Sigmoid colon (tissue), 7 donors: ENCODE results near the gene C3orf22. TPM values are rescaled to one million over a fixed set of nuclear protein-coding genes. Genes with fewer than 3 reads are reported as not detected.

Source experiments
- DNase-seq: peaks from one replicate; pipeline ENCODE4 v3.0.0-alpha.2; 2019
- H3K27ac ChIP-seq, 4 donors: fragments of 200-600 bp; sonication (generic); one replicate each; pipeline ENCODE4 v1.5.1; 2016 to 2019; ENCODE audit warnings: mild to moderate bottlenecking in 1 of 4
- H3K27me3 ChIP-seq, 3 donors: fragments of 200-600 bp; sonication (generic); one replicate each; pipeline ENCODE4 v1.5.1; 2019; ENCODE audit warnings: mild to moderate bottlenecking in 1 of 3
- H3K36me3 ChIP-seq, 4 donors: fragments of 200-600 bp; sonication (generic); one replicate each; pipeline ENCODE4 v1.5.1; 2016 to 2019
- H3K4me1 ChIP-seq, 4 donors: fragments of 200-600 bp; sonication (generic); one replicate each; pipeline ENCODE4 v1.5.1; 2017 to 2019
- H3K4me3 ChIP-seq, 4 donors: fragments of 200-600 bp; sonication (generic); one replicate each; pipeline ENCODE4 v1.5.1; 2017 to 2019; ENCODE audit warnings: mild to moderate bottlenecking in 2 of 4, moderate library complexity in 1 of 4
- H3K9me3 ChIP-seq, 4 donors: fragments of 200-600 bp in 3 of 4; sonication (generic) in 3 of 4; one replicate each; pipeline versions ENCODE4 v1.5.1 to v1.6.1; 2013 to 2019
- EP300 ChIP-seq, 4 donors: sonication (generic); formaldehyde crosslinking; IDR thresholded peaks; one replicate each; pipeline ENCODE4 v1.6.1; 2017; ENCODE audit warnings: antibody characterized with exemption in 4 of 4
- POLR2A ChIP-seq, 2 donors: fragments of 450-650 bp; IDR thresholded peaks; one replicate each; pipeline ENCODE4 v1.6.1; 2016; ENCODE audit warnings: antibody characterized with exemption in 2 of 2, mild to moderate bottlenecking in 2 of 2, moderate library complexity in 2 of 2
- POLR2AphosphoS5 ChIP-seq, 4 donors: sonication (generic); formaldehyde crosslinking; IDR thresholded peaks; one replicate each; pipeline ENCODE4 v1.6.1; 2017; ENCODE audit warnings: antibody characterized with exemption in 4 of 4
- WGBS, 2 donors: extraction: QIAGEN DNeasy Blood & Tissue Kit; methylation state at CpG; one replicate each; pipeline ENCODE4 v1.1.7; 2013; 5-methylcytosine and 5-hydroxymethylcytosine counted together
- intact Hi-C: fragments of 100-400 bp; cut with DNase I; formaldehyde crosslinking; loops from one replicate; pipeline ENCODE4 v1.15.1; 2023
- polyA plus RNA-seq, 3 donors: library from polyadenylated mRNA; stranded (reverse); fragments of 200-250 nt; gene quantifications; one replicate each; pipeline ENCODE4 v1.2.3, GENCODE V29; 2013
- total RNA-seq, 4 donors: library from RNA; depleted of rRNA; stranded (reverse); fragments of >200 nt; gene quantifications; one replicate each; pipeline ENCODE4 v1.1.0, GENCODE V29; 2016
- TF ChIP-seq, protein P1 (sequence below), 4 experiments: fragments of 450-650 bp in 3 of 4; fragments of 200-600 bp in 1 of 4; IDR thresholded peaks; one replicate each; pipeline ENCODE4 v1.5.1; 2016 to 2019; ENCODE audit warnings: antibody characterized with exemption in 4 of 4, mild to moderate bottlenecking in 3 of 4, moderate library complexity in 2 of 4
- donor health status: healthy with polysubstance abuse.
- donor health status: Bipolar disorder and iron deficiency.
- donor health status: healthy.

The C3orf22 gene
- total and polyA plus RNA-seq, 7 donors, result 0.54 TPM; not detected in 6

DNA sequence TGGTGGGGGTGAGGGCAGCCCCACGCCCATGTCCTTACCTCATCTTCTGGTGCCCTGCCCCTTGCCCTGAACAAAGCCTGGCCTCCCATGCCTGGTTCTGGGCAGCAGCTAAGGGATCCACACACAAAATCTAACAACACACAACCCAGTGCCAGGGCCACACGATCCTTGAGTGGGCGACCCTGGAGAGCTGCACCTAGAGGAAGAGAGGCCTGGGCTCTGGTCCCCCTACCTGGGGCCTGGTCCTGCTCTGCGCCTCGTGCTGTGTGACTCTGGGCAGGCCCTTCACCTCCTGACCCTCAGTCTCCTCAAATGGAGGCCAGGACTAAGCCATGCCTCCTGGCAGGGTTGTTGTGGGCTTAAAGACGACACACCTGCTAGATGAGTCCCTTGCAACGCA, 20.0 kb upstream of the C3orf22 start:
- intact Hi-C loops, result no loop called here
- Histone ChIP-seq H3K27me3 (no peaks in the 10 kb centered on the region), H3K4me1 (no peaks in the 10 kb centered on the region), H3K36me3 (no peaks in the 10 kb centered on the region), H3K27ac (no peak overlapping the region), H3K4me3 (no peak overlapping the region), H3K9me3 (no peaks in the 10 kb centered on the region)
- no peak for DNase-seq
- WGBS, 2 donors, result 86 to 89% methylated on average over 7 of the region's 7 CpGs
- TF ChIP-seq POLR2A (IDR thresholded peaks at IDR 0.05) (no peak), POLR2AphosphoS5 (IDR thresholded peaks at IDR 0.05) (no peak), EP300 (IDR thresholded peaks at IDR 0.05) (no peak)
- TF ChIP-seq, protein P1, sequence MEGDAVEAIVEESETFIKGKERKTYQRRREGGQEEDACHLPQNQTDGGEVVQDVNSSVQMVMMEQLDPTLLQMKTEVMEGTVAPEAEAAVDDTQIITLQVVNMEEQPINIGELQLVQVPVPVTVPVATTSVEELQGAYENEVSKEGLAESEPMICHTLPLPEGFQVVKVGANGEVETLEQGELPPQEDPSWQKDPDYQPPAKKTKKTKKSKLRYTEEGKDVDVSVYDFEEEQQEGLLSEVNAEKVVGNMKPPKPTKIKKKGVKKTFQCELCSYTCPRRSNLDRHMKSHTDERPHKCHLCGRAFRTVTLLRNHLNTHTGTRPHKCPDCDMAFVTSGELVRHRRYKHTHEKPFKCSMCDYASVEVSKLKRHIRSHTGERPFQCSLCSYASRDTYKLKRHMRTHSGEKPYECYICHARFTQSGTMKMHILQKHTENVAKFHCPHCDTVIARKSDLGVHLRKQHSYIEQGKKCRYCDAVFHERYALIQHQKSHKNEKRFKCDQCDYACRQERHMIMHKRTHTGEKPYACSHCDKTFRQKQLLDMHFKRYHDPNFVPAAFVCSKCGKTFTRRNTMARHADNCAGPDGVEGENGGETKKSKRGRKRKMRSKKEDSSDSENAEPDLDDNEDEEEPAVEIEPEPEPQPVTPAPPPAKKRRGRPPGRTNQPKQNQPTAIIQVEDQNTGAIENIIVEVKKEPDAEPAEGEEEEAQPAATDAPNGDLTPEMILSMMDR (IDR thresholded peaks at IDR 0.05), result no peak

DNA sequence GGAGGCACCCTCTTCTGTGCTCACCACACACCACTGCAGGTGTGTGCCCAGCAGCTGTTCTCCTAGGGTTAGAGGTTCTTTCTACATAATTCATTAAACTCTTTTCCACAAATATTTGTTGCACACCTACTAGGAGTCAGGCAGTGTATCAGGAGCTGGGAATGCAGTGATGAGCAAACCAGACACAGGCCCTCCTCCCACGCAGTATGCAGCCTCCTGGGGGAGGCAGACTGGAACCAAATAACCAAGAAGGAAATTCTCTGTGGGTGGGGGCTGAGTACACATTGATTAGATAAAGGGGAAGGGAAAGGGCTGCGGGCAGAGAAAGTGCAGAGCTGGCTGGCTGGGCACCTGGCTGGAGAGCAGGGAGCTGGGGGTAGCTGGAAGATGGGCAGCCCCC, 18.5 kb upstream of the C3orf22 start:
- 79 to 85% methylated on average over 2 of the region's 2 CpGs for WGBS, 2 donors
- intact Hi-C loops, result no loop called here

DNA sequence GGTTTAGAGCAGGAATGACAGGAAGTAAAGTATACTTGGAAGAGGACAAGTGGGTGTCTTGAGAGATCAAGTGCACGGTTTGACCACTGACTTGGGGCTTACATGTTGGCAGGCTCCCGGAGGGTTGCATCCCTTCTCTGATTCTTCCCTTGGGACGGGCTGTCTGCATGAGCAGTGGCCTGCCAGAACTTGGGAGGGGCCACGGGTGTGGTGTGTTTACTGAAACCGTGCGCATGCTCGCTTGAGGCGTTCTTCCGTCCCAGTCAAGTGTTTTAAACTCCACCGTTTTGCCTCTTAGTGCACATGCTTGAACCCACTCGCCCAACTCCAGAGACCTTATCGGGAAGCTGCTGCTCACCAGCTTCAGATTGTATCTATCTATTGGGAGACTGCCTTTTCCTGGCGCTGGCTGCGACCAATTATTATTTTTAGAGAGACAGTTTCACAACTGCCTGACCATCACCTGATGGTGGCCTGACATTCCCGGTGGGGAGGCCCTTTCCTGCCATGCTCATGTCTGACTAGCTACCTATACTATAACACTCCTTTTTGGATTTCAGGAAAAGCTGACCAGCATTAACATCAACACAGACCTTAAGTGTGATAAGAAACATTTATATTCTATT, 14.9 kb upstream of the C3orf22 start:
- no peak overlapping the region for H3K27ac ChIP-seq
- TF ChIP-seq EP300 (IDR thresholded peaks at IDR 0.05) (no peak), POLR2AphosphoS5 (IDR thresholded peaks at IDR 0.05) (no peak), POLR2A (IDR thresholded peaks at IDR 0.05) (no peak)
- TF ChIP-seq, protein P1 (IDR thresholded peaks at IDR 0.05), result no peak
- no peaks in the 10 kb centered on the region for H3K9me3 ChIP-seq
- 16 to 71% methylated on average over 15 of the region's 15 CpGs for WGBS, 2 donors
- H3K36me3 ChIP-seq, result no peaks in the 10 kb centered on the region
- H3K27me3 ChIP-seq, result no peaks in the 10 kb centered on the region
- intact Hi-C loops, result no loop called here
- H3K4me1 ChIP-seq, result no peaks in the 10 kb centered on the region
- peak overlapping the region in 1 of 4 donors; percentile 13 for H3K4me3 ChIP-seq
- DNase-seq, result no peak

More for the DNA sequence above, 18.5 kb upstream of the C3orf22 start:
- TF ChIP-seq EP300 (IDR thresholded peaks at IDR 0.05) (no peak), POLR2AphosphoS5 (IDR thresholded peaks at IDR 0.05) (no peak), POLR2A (IDR thresholded peaks at IDR 0.05) (no peak)
- TF ChIP-seq, protein P1 (IDR thresholded peaks at IDR 0.05), result no peak
- H3K4me3 ChIP-seq, result no peak overlapping the region
- H3K27me3 ChIP-seq, result no peaks in the 10 kb centered on the region
- no peaks in the 10 kb centered on the region for H3K9me3 ChIP-seq
- no peak overlapping the region for H3K27ac ChIP-seq
- no peak for DNase-seq
- no peaks in the 10 kb centered on the region for H3K36me3 ChIP-seq
- H3K4me1 ChIP-seq, result no peaks in the 10 kb centered on the region

DNA sequence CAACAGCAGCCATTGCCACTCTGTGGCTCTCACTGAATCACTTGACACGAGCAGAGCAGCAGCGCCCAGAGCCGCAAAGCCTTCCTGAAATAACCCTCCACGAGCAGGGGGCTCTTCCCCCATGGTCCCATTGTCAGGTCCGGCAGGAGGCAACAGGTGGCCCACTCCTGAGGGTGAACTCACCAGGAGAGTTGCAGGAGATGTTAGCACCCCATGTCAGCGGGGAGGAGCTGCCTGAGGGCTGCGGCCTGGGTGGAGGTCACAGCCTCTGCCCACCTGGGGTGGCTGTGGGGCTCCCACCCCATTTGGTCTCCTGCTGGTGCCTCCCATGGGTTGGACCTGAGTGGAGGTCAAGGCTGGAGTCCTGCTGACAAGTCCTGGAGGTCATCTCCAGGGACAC, 12.3 kb upstream of the C3orf22 start:
- no peak for DNase-seq

More for the DNA sequence above, 12.3 kb upstream of the C3orf22 start:
- no peak for TF ChIP-seq POLR2AphosphoS5 (IDR thresholded peaks at IDR 0.05)
- TF ChIP-seq, protein P1 (IDR thresholded peaks at IDR 0.05), result no peak
- no peak for TF ChIP-seq POLR2A (IDR thresholded peaks at IDR 0.05)
- TF ChIP-seq EP300 (IDR thresholded peaks at IDR 0.05), result no peak
- H3K9me3 ChIP-seq, result no peaks in the 10 kb centered on the region
- WGBS, 2 donors, result 92 to 95% methylated on average over 7 of the region's 7 CpGs
- no peak overlapping the region for H3K4me3 ChIP-seq
- H3K27ac ChIP-seq, result no peak overlapping the region
- intact Hi-C loops, result no loop called here
- H3K4me1 ChIP-seq, result no peaks in the 10 kb centered on the region
- peaks cover 0 to 5% (median 0%) of the 10 kb centered on the region in 3 donors for H3K27me3 ChIP-seq
- H3K36me3 ChIP-seq, result no peaks in the 10 kb centered on the region
